IMR-90 (cell line): ENCODE measurements around the gene HS6ST3. TPM values are rescaled to one million over a fixed set of nuclear protein-coding genes. Genes with fewer than 3 reads are reported as not detected.

Source experiments
- ATAC-seq: fragments of 200-7000 bp; cut with Tn5 transposase; 2 replicates; pipeline ENCODE4 v1.9.1; 2020; ENCODE audit warnings: low read depth, mild to moderate bottlenecking, moderate library complexity
- BruUV-seq: library from RNA; stranded (reverse); fragments of 400-500 nt; replicated peaks from 2 replicates; lab custom pipeline; 2021; lab: Mats Ljungman, UMichigan
- CTCF ChIA-PET: fragments of 300-600 bp; formaldehyde crosslinking; extraction: SDS; loops from one replicate; lab custom pipeline; 2021; ENCODE audit warnings: antibody characterized with exemption; lab: Yijun Ruan, JAX
- POLR2A ChIA-PET: fragments of 300-600 bp; sonication (Branson Sonifier 250); formaldehyde crosslinking; loops from one replicate; lab custom pipeline; 2022; ENCODE audit warnings: antibody characterized with exemption; ENCODE audit not compliant: unreplicated experiment; lab: Charles Lee
- DNase-seq: peaks from one replicate; pipeline ENCODE4 v3.0.0; 2013
- H2AFZ ChIP-seq: replicated peaks from 2 replicates; pipeline ENCODE3; 2013; ENCODE audit warnings: low read length, mild to moderate bottlenecking; ENCODE audit not compliant: poor library complexity
- H2AK5ac ChIP-seq: 2 replicates; pipeline ENCODE4 v1.6.1; 2013; ENCODE audit warnings: low read depth, low read length, inconsistent platforms
- H2AK9ac ChIP-seq: replicated peaks from 2 replicates; pipeline ENCODE3; 2013; ENCODE audit warnings: mild to moderate bottlenecking, low read depth, low read length, moderate library complexity; ENCODE audit not compliant: poor library complexity
- H2BK120ac ChIP-seq: 2 replicates; pipeline ENCODE4 v1.6.1; 2013; ENCODE audit warnings: low read depth, low read length, inconsistent platforms
- H2BK15ac ChIP-seq: 3 replicates; pipeline ENCODE4 v1.6.1; 2013; ENCODE audit warnings: low read depth, low read length, inconsistent platforms
- H2BK20ac ChIP-seq: 2 replicates; pipeline ENCODE4 v1.6.1; 2013; ENCODE audit warnings: low read depth, mild to moderate bottlenecking, inconsistent platforms, low read length, moderate library complexity
- H2BK5ac ChIP-seq: 2 replicates; pipeline ENCODE4 v1.6.1; 2013; ENCODE audit warnings: mild to moderate bottlenecking, low read depth, low read length, inconsistent platforms; ENCODE audit not compliant: poor library complexity, severe bottlenecking
- H3K14ac ChIP-seq: replicated peaks from 2 replicates; pipeline ENCODE4 v1.6.1; 2013; ENCODE audit warnings: low read depth, low read length, inconsistent platforms
- H3K18ac ChIP-seq: 2 replicates; pipeline ENCODE4 v1.6.1; 2013; ENCODE audit warnings: low read depth, low read length, control low read depth
- H3K23ac ChIP-seq: 2 replicates; pipeline ENCODE4 v1.6.1; 2013; ENCODE audit warnings: low read depth, low read length, inconsistent platforms
- H3K27ac ChIP-seq: 2 replicates; pipeline ENCODE4 v1.5.1; 2013; ENCODE audit warnings: mild to moderate bottlenecking, control low read depth, low read length; ENCODE audit not compliant: insufficient read depth
- H3K27me3 ChIP-seq: 2 replicates; pipeline ENCODE4 v1.6.1; 2013; ENCODE audit warnings: low read length; ENCODE audit not compliant: control insufficient read depth, insufficient read depth
- H3K36me3 ChIP-seq: 2 replicates; pipeline ENCODE4 v1.6.1; 2013; ENCODE audit warnings: low read length, mixed read lengths; ENCODE audit not compliant: control insufficient read depth, insufficient read depth
- H3K4ac ChIP-seq: 2 replicates; pipeline ENCODE4 v1.6.1; 2013; ENCODE audit warnings: low read depth, low read length, inconsistent platforms
- H3K4me1 ChIP-seq: 2 replicates; pipeline ENCODE4 v1.6.1; 2013; ENCODE audit warnings: low read length, mixed read lengths; ENCODE audit not compliant: control insufficient read depth, insufficient read depth
- H3K4me2 ChIP-seq: 2 replicates; pipeline ENCODE4 v1.6.1; 2013; ENCODE audit warnings: low read depth, mild to moderate bottlenecking, control low read depth, low read length, moderate library complexity
- H3K4me3 ChIP-seq: 2 replicates; pipeline ENCODE4 v1.5.1; 2013; ENCODE audit warnings: low read depth, mild to moderate bottlenecking, control low read depth, low read length, moderate library complexity; ENCODE audit not compliant: insufficient read depth
- H3K56ac ChIP-seq: 2 replicates; pipeline ENCODE4 v1.6.1; 2013; ENCODE audit warnings: low read length, inconsistent platforms; ENCODE audit not compliant: insufficient read depth; ENCODE audit errors: extremely low read depth
- H3K79me1 ChIP-seq, 2 experiments: 2 replicates each; pipeline ENCODE4 v1.6.1; 2013; ENCODE audit warnings: low read length in 2 of 2, inconsistent platforms in 1 of 2, low read depth in 1 of 2
- H3K9ac ChIP-seq: 2 replicates; pipeline ENCODE4 v1.6.1; 2013; ENCODE audit warnings: low read depth, low read length, control low read depth
- H3K9me1 ChIP-seq: 2 replicates; pipeline ENCODE4 v1.6.1; 2013; ENCODE audit warnings: low read length, inconsistent platforms; ENCODE audit not compliant: insufficient read depth
- H3K9me3 ChIP-seq: 2 replicates; pipeline ENCODE4 v1.6.1; 2013; ENCODE audit warnings: low read length; ENCODE audit not compliant: control insufficient read depth, insufficient read depth
- H4K20me1 ChIP-seq: 2 replicates; pipeline ENCODE4 v1.6.1; 2013; ENCODE audit warnings: low read length, inconsistent platforms; ENCODE audit not compliant: insufficient read depth
- H4K5ac ChIP-seq: 2 replicates; pipeline ENCODE4 v1.6.1; 2013; ENCODE audit warnings: mild to moderate bottlenecking, low read depth, low read length, control low read depth
- H4K8ac ChIP-seq, 2 experiments: 2 replicates each; pipeline ENCODE4 v1.6.1; 2013; ENCODE audit warnings: low read depth in 2 of 2, low read length in 2 of 2, control low read depth in 1 of 2, inconsistent platforms in 1 of 2
- H4K91ac ChIP-seq: 2 replicates; pipeline ENCODE4 v1.6.1; 2013; ENCODE audit warnings: low read depth, low read length, inconsistent platforms; ENCODE audit not compliant: insufficient read depth
- BHLHE40 ChIP-seq: fragments of 150-350 bp; IDR thresholded peaks from 2 replicates; pipeline ENCODE4 v1.6.1; 2016; ENCODE audit warnings: mild to moderate bottlenecking, low read depth, low read length
- CEBPB ChIP-seq: IDR thresholded peaks from 2 replicates; pipeline ENCODE4 v1.6.1; 2012; ENCODE audit warnings: low read depth, low read length, improper control_type of control experiment
- CTCF ChIP-seq: conservative IDR thresholded peaks from 2 replicates; pipeline ENCODE4 v1.5.1; 2012; ENCODE audit warnings: mild to moderate bottlenecking, low read depth, low read length, improper control_type of control experiment
- MAFK ChIP-seq: IDR thresholded peaks from 2 replicates; pipeline ENCODE4 v1.6.1; 2012; ENCODE audit warnings: low read depth, low read length, improper control_type of control experiment
- RFX5 ChIP-seq: IDR thresholded peaks from 2 replicates; pipeline ENCODE4 v1.8.0; 2012; ENCODE audit warnings: low read depth, mild to moderate bottlenecking, low read length, moderate library complexity
- WGBS, 2 experiments: methylation state at CpG; one replicate each; pipeline versions ENCODE4 v1.1.5 to v1.1.7; 2013; ENCODE audit warnings: missing lambda C conversion rate in 2 of 2; ENCODE audit not compliant: insufficient read length in 1 of 2; ENCODE audit errors: extremely low coverage in 2 of 2; 5-methylcytosine and 5-hydroxymethylcytosine counted together
- dilution Hi-C: fragments of 300-500 bp; cut with HindIII; formaldehyde crosslinking; loops from one replicate; pipeline ENCODE4 v1.14.3; 2018; ENCODE audit warnings: low sequenced_read_pairs; ENCODE audit not compliant: unreplicated experiment
- in situ Hi-C: fragments of 300-500 bp; cut with MboI; formaldehyde crosslinking; loops from 3 replicates; pipeline ENCODE4 v1.14.3; 2019; ENCODE audit warnings: low sequenced_read_pairs, inconsistent platforms, mixed read lengths
- intact Hi-C: fragments of 100-400 bp; cut with micrococcal nuclease; formaldehyde crosslinking; loops from 2 replicates; pipeline ENCODE4 v1.10.0; 2022
- polyA plus RNA-seq, 3 experiments: library from polyadenylated mRNA; depleted of rRNA; stranded (reverse); fragments of >200 nt; gene quantifications; 2 replicates each; pipeline ENCODE4 v1.2.3, GENCODE V29; 2012; ENCODE audit warnings: low replicate concordance in 1 of 3
- total RNA-seq: library from RNA; depleted of rRNA; stranded (reverse); fragments of >200 nt; gene quantifications from 2 replicates; pipeline ENCODE4 v1.2.3, GENCODE V29; 2012
- TF ChIP-seq, protein P1 (sequence below): fragments of 150-350 bp; IDR thresholded peaks from 2 replicates; pipeline ENCODE4 v1.6.1; 2017; ENCODE audit warnings: mild to moderate bottlenecking, antibody characterized with exemption, low read length, low read depth

Gene HS6ST3
- total and polyA plus RNA-seq, 2 of the 4 experiments (the other 2 are of a cell fraction), result not detected

DNA sequence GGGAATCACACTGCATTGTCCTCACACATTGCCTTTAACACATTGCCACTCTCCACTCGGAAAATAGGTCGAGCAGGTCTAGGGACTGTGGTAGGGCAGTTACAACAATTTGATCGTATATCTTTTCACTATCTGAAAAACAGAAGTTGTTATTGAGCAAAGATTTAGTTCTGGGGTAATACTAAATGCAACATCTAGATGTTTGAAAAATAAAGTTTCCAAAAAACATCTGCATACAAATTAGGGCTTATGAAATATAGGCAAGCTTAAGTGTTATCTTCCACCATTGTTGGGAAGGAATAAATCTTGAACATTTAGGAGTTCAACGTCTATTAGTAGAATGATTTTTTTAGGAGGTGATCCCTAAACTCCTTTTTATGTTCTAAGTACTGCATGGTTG, 768 bp upstream of the HS6ST3 start:
- H3K9me3 ChIP-seq, result no peaks in the 10 kb centered on the region
- POLR2A ChIA-PET, result no interaction called here
- no TSS peak for BruUV-seq
- no peak overlapping the region for H3K4me3 ChIP-seq
- no peaks in the 10 kb centered on the region for H3K9me1 ChIP-seq
- H4K5ac ChIP-seq, result no peak overlapping the region
- no peak overlapping the region for H3K14ac ChIP-seq
- H3K4ac ChIP-seq, result no peak overlapping the region
- TF ChIP-seq, protein P1, sequence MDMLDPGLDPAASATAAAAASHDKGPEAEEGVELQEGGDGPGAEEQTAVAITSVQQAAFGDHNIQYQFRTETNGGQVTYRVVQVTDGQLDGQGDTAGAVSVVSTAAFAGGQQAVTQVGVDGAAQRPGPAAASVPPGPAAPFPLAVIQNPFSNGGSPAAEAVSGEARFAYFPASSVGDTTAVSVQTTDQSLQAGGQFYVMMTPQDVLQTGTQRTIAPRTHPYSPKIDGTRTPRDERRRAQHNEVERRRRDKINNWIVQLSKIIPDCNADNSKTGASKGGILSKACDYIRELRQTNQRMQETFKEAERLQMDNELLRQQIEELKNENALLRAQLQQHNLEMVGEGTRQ, result no peak
- TF ChIP-seq CEBPB (no peak), MAFK (no peak), CTCF (no peak), BHLHE40 (no peak), RFX5 (no peak)
- no peaks in the 10 kb centered on the region for H3K36me3 ChIP-seq
- no peak overlapping the region for H4K91ac ChIP-seq
- no peak overlapping the region for H3K9ac ChIP-seq
- intact Hi-C loops (no loop called here), dilution Hi-C loops (no loop called here), in situ Hi-C loops (no loop called here)
- peak overlapping the region; percentile 1; the same call in 1 of the 2 replicates for H3K23ac ChIP-seq
- H3K4me2 ChIP-seq, result no peak overlapping the region
- no peak overlapping the region for H2BK20ac ChIP-seq
- H4K20me1 ChIP-seq, result no peaks in the 10 kb centered on the region
- H3K79me1 ChIP-seq, result no peaks in the 10 kb centered on the region
- H2BK120ac ChIP-seq, result no peak overlapping the region
- CTCF ChIA-PET, result no interaction called here
- H2AK9ac ChIP-seq, result no peak overlapping the region
- ATAC-seq (no peak), DNase-seq (no peak)
- H2BK15ac ChIP-seq, result no peak overlapping the region
- H2AK5ac ChIP-seq, result no peak overlapping the region
- no peak overlapping the region for H2AFZ ChIP-seq
- no peaks in the 10 kb centered on the region for H3K4me1 ChIP-seq
- no peak overlapping the region for H3K18ac ChIP-seq
- WGBS, 2 experiments, result no CpG with 5 or more reads among the region's 4 CpGs
- no peak overlapping the region for H3K56ac ChIP-seq
- H3K27ac ChIP-seq, result no peak overlapping the region
- peaks cover 45% of the 10 kb centered on the region for H3K27me3 ChIP-seq
- no peak overlapping the region for H2BK5ac ChIP-seq
- no peak overlapping the region for H4K8ac ChIP-seq
